ENCODE results near the gene ULK4. TPM values are rescaled to one million over a fixed set of nuclear protein-coding genes. Genes with fewer than 3 reads are reported as not detected.
"Not testable (repeated sequence)": the region's sequence is repeated elsewhere in the genome, so short reads cannot be mapped to it uniquely, and the experiment has no call there.

Gene ULK4
- total and polyA plus RNA-seq, 9 donors = 2.4 to 58.7 (median 7.3) TPM

DNA sequence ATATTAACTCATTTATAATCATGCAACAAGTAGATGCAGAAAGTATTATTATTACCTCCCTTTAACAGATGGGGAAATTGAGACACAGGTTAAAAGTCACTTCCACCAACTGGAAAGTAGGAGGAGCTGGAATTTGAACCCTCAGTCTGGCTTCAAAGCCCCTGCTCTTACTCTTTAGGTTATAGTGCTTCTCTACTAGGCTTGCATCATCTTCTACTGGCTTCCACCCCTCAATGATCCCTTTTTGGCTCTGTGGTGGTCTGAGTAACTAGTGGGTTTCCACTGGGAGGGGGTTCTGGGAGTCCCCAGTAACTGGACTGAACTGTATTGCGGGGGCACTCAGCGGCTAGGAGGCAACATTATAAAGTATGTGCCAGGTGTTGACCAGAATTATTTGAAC, 671.6 kb downstream of the ULK4 start:
- H3K9me3 ChIP-seq = no peaks in the 10 kb centered on the region
- 98 to 99% (median 98%) methylated on average over 2 of the region's 2 CpGs for WGBS, 3 donors
- H3K36me3 ChIP-seq = no peaks in the 10 kb centered on the region
- DNase-seq = no peak
- no peak overlapping the region for H3K4me3 ChIP-seq
- H3K4me1 ChIP-seq (ENCODE audit: insufficient read depth) = no peaks in the 10 kb centered on the region
- no peak for TF ChIP-seq CTCF (IDR thresholded peaks at IDR 0.05)
- no peaks in the 10 kb centered on the region for H3K27me3 ChIP-seq
- H3K27ac ChIP-seq = no peak overlapping the region
- intact Hi-C loops (cut with DNase I) = no loop called here

- Histone ChIP-seq H3K27me3 (no peaks in the 10 kb centered on the region), H3K4me1 (ENCODE audit: insufficient read depth) (no peaks in the 10 kb centered on the region), H3K27ac (no peak overlapping the region), H3K9me3 (no peaks in the 10 kb centered on the region), H3K4me3 (no peak overlapping the region), H3K36me3 (no peaks in the 10 kb centered on the region)
- TF ChIP-seq EP300 (IDR thresholded peaks at IDR 0.05) (no peak), POLR2A (IDR thresholded peaks at IDR 0.05) (no peak), CTCF (IDR thresholded peaks at IDR 0.05) (no peak)
- DNase-seq = no peak
- intact Hi-C loops (cut with DNase I) = no loop called here
- WGBS, 3 donors = 81 to 86% (median 82%) methylated on average over 8 of the region's 8 CpGs
Measured at GRCh38 chr3:41288785-41289184, 673.1 kb downstream of the ULK4 start.

DNA sequence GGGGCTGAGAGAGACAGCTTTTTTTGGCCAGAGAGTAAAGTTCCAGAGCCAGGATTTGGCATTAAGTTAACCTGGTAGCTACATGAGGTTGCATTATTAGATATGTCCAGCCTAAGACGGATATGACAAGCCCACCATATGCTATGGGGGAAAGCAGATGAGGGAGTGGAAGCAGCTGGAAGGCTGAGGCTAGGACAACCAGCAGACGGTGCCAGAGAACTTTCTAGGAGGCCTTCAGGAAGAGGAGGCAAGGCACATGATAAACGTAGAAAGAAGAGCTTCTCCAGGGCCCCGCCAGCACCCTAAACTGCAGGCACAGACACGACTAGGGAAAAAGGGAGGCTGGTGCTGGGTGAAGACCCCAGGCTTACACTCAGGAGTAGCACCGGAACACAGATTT, 675.6 kb downstream of the ULK4 start:
- no peaks in the 10 kb centered on the region for H3K4me1 ChIP-seq (ENCODE audit: insufficient read depth)
- intact Hi-C loops (cut with DNase I) = no loop called here
- H3K27ac ChIP-seq = no peak overlapping the region
- DNase-seq = no peak
- 77 to 89% (median 84%) methylated on average over 6 of the region's 6 CpGs for WGBS, 3 donors
- H3K36me3 ChIP-seq = no peaks in the 10 kb centered on the region
- H3K27me3 ChIP-seq = no peaks in the 10 kb centered on the region
- no peak overlapping the region for H3K4me3 ChIP-seq
- TF ChIP-seq CTCF (IDR thresholded peaks at IDR 0.05) (no peak), POLR2A (IDR thresholded peaks at IDR 0.05) (no peak), EP300 (IDR thresholded peaks at IDR 0.05) (no peak)
- H3K9me3 ChIP-seq = no peaks in the 10 kb centered on the region

DNA sequence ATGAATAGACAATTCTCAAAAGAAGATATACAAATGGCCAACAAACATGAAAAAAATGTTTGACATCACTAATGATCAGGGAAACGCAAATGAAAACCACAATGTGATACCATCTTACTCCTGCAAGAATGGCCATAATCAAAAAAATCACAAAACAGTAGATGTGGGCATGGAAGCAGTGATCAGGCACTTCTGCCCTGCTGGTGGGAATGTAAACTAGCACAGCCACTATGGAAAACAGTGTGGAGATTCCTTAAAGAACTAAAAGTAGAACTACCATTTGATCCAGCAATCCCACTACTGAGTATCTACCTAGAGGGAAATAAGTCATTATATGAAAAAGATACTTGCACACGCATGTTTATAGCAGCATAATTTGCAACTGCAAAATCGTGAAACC, 677.0 kb downstream of the ULK4 start:
- H3K36me3 ChIP-seq; H3K4me3 ChIP-seq; intact Hi-C loops (cut with DNase I); DNase-seq; H3K27ac ChIP-seq; H3K27me3 ChIP-seq; H3K9me3 ChIP-seq; H3K4me1 ChIP-seq (ENCODE audit: insufficient read depth): not testable (repeated sequence)
- 88 to 93% (median 89%) methylated on average over 3 of the region's 3 CpGs for WGBS, 3 donors

DNA sequence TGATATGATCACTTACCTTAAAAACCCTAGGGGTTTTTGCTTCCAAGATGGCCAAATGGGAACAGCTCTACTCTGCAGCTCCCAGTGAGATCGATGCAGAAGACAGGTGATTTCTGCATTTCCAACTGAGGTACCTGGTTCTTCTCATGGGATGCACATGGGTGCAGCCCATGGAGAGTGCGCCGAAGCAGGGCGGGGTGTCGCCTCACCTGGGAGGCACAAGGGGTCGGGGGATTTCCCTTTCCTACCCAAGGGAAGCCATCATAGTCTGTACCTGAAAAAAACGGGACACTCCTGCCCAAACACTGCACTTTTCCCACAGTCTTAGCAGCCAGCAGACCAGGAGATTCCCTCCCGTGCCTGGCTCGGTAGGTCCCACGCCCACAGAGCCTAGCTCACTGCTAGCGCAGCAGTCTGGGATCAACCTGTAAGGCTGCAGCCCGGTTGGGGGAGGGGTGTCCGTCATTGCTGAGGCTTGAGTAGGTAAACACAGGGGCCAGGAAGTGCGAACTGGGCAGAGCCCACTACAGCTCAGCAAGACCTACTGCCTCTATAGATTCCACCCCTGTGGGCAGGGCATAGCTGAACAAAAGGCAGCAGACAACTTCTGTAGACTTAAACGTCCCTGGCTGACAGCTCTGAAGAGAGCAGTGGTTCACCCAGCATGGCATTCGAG, 684.0 kb downstream of the ULK4 start:
- intact Hi-C loops (cut with DNase I) = no loop called here
- TF ChIP-seq POLR2A (IDR thresholded peaks at IDR 0.05) (no peak), EP300 (IDR thresholded peaks at IDR 0.05) (no peak), CTCF (IDR thresholded peaks at IDR 0.05) (no peak)
- H3K36me3 ChIP-seq = no peaks in the 10 kb centered on the region
- no peaks in the 10 kb centered on the region for H3K9me3 ChIP-seq
- WGBS, 3 donors = 61 to 67% (median 63%) methylated on average over 15 to 16 of the region's 16 CpGs
- H3K4me1 ChIP-seq (ENCODE audit: insufficient read depth) = no peaks in the 10 kb centered on the region
- H3K4me3 ChIP-seq = no peak overlapping the region
- no peak for DNase-seq
- H3K27me3 ChIP-seq = no peaks in the 10 kb centered on the region
- H3K27ac ChIP-seq = no peak overlapping the region

Data from ovary (tissue), 9 donors.